Spleen (tissue), 11 donors: ENCODE data around the gene SLCO4A1. TPM values are rescaled to one million over a fixed set of nuclear protein-coding genes. Genes with fewer than 3 reads are reported as not detected.

Experiments used
- DNase-seq: peaks from one replicate; pipeline ENCODE4 v3.0.0-alpha.2; 2020
- H3K27ac ChIP-seq, 8 donors: fragments of 200-600 bp; sonication (generic) in 7 of 8; 1 replicate in 4 of 8; 2 replicates in 4 of 8; pipeline versions ENCODE4 v1.5.0 to v1.8.0; 2016 to 2021; ENCODE audit warnings: inconsistent platforms in 4 of 8, mild to moderate bottlenecking in 4 of 8, moderate library complexity in 1 of 8
- H3K27me3 ChIP-seq, 7 donors: fragments of 200-600 bp; sonication (generic) in 6 of 7; replicated peaks in 1 of 7; 1 replicate in 4 of 7; 2 replicates in 3 of 7; pipeline versions ENCODE4 v1.5.0 to v1.8.0; 2016 to 2021; ENCODE audit warnings: inconsistent platforms in 3 of 7, mild to moderate bottlenecking in 1 of 7
- H3K36me3 ChIP-seq, 6 donors: fragments of 200-600 bp; sonication (generic) in 5 of 6; 1 replicate in 4 of 6; 2 replicates in 2 of 6; pipeline versions ENCODE4 v1.5.0 to v1.8.0; 2016 to 2021; ENCODE audit warnings: inconsistent platforms in 2 of 6
- H3K4me1 ChIP-seq, 6 donors: fragments of 200-600 bp; sonication (generic) in 5 of 6; 1 replicate in 3 of 6; 2 replicates in 3 of 6; pipeline versions ENCODE4 v1.5.0 to v1.8.0; 2016 to 2021; ENCODE audit warnings: inconsistent platforms in 3 of 6
- H3K4me3 ChIP-seq, 8 donors: fragments of 200-600 bp; sonication (generic) in 7 of 8; 1 replicate in 4 of 8; 2 replicates in 4 of 8; pipeline versions ENCODE4 v1.5.0 to v1.8.0; 2016 to 2021; ENCODE audit warnings: inconsistent platforms in 4 of 8, mild to moderate bottlenecking in 4 of 8, moderate library complexity in 2 of 8
- H3K9me3 ChIP-seq, 8 donors: fragments of 200-600 bp; sonication (generic) in 7 of 8; 1 replicate in 4 of 8; 2 replicates in 4 of 8; pipeline versions ENCODE4 v1.5.0 to v1.8.0; 2016 to 2021; ENCODE audit warnings: inconsistent platforms in 4 of 8
- CTCF ChIP-seq, 11 experiments: fragments of 200-600 bp in 7 of 11; fragments of 450-650 bp in 4 of 11; sonication (generic) in 4 of 11; IDR thresholded peaks in 8 of 11; conservative IDR thresholded peaks in 3 of 11; 1 replicate in 7 of 11; 2 replicates in 4 of 11; pipeline versions ENCODE4 v1.4.0 to v1.8.0; 2016 to 2021; ENCODE audit warnings: antibody characterized with exemption in 11 of 11, inconsistent platforms in 4 of 11, mild to moderate bottlenecking in 1 of 11
- POLR2A ChIP-seq, 3 donors: fragments of 450-650 bp; IDR thresholded peaks; one replicate each; pipeline ENCODE4 v1.5.1; 2017; ENCODE audit warnings: antibody characterized with exemption in 3 of 3, mild to moderate bottlenecking in 1 of 3
- POLR2AphosphoS5 ChIP-seq, 3 donors: sonication (generic); formaldehyde crosslinking; IDR thresholded peaks; one replicate each; pipeline ENCODE4 v1.5.1; 2017; ENCODE audit warnings: antibody characterized with exemption in 3 of 3
- WGBS, 5 donors: extraction: QIAGEN DNeasy Blood & Tissue Kit in 3 of 5; methylation state at CpG; one replicate each; pipeline versions ENCODE4 v1.1.5 to v1.1.7; 2013 to 2018; 5-methylcytosine and 5-hydroxymethylcytosine counted together
- intact Hi-C: fragments of 100-400 bp; cut with DNase I; formaldehyde crosslinking; loops from one replicate; pipeline ENCODE4 v1.15.0; 2023; ENCODE audit warnings: low total_unique reads
- polyA plus RNA-seq, 3 donors: library from polyadenylated mRNA; stranded (reverse); fragments of 200-250 nt; gene quantifications; one replicate each; pipeline ENCODE4 v1.2.1, GENCODE V29; 2013
- total RNA-seq, 7 donors: library from RNA; depleted of rRNA in 3 of 7; stranded (reverse); fragments of >200 nt in 3 of 7; fragmentation: NEBNext Ultra II Directional in 4 of 7; extraction: Animal tissue kit (Norgen Biotek cat#: 25700) in 4 of 7; gene quantifications; one replicate each; pipeline versions ENCODE4 v1.1.0 to v1.2.1, GENCODE V29; 2016 to 2021
- donor health status: healthy with polysubstance abuse.
- donor health status: DM: no; HTN: no; CAD: no; lungs with moderate emphysema.
- donor health status: DM: no; HTN: no; CAD: no.
- donor health status: Bipolar disorder and iron deficiency.
- donor health status: healthy.
- donor health status: DM: no; HTN: no; CAD: no.
- donor health status: DM: yes; HTN: yes; CAD: no.

The SLCO4A1 gene
- total and polyA plus RNA-seq, 10 donors, result 2.9 to 16.3 (median 7.0) TPM

- WGBS, 5 donors, result 82 to 88% (median 83%) methylated on average over 11 of the region's 11 CpGs
- Histone ChIP-seq H3K36me3 (no peaks in the 10 kb centered on the region), H3K4me1 (peaks cover 12 to 41% (median 34%) of the 10 kb centered on the region in 6 donors), H3K9me3 (peaks cover 0 to 4% (median 0%) of the 10 kb centered on the region in 8 donors), H3K27ac (no peak overlapping the region), H3K27me3 (peaks cover 0 to 24% (median 0%) of the 10 kb centered on the region in 7 donors), H3K4me3 (no peak overlapping the region)
- TF ChIP-seq POLR2A (IDR thresholded peaks at IDR 0.05) (no peak), POLR2AphosphoS5 (IDR thresholded peaks at IDR 0.05) (no peak), CTCF (IDR thresholded peaks at IDR 0.05 in 8 of 11, conservative IDR thresholded peaks at IDR 0.05 in 3 of 11) (no peak)
- intact Hi-C loops, result no loop called here
- DNase-seq, result no peak
Measured at GRCh38 chr20:62609279-62609720, 33.0 kb upstream of the SLCO4A1 start.

GRCh38 chr20:62609811-62610757, 32.2 kb upstream of the SLCO4A1 start:
- WGBS, 5 donors, result 80 to 90% (median 85%) methylated on average over 13 to 22 of the region's 22 CpGs
- Histone ChIP-seq H3K4me3 (no peak overlapping the region), H3K9me3 (peaks cover 0 to 4% (median 0%) of the 10 kb centered on the region in 8 donors), H3K27me3 (peaks cover 0 to 24% (median 0%) of the 10 kb centered on the region in 7 donors), H3K36me3 (no peaks in the 10 kb centered on the region), H3K27ac (no peak overlapping the region), H3K4me1 (peaks cover 10 to 33% (median 26%) of the 10 kb centered on the region in 6 donors)
- DNase-seq, result no peak
- no peak for TF ChIP-seq POLR2AphosphoS5 (IDR thresholded peaks at IDR 0.05)
- no peak for TF ChIP-seq CTCF (IDR thresholded peaks at IDR 0.05 in 8 of 11, conservative IDR thresholded peaks at IDR 0.05 in 3 of 11)
- TF ChIP-seq POLR2A (IDR thresholded peaks at IDR 0.05), result no peak
- intact Hi-C loops, result no loop called here

GRCh38 chr20:62611012-62611411, 31.3 kb upstream of the SLCO4A1 start:
- H3K4me1 ChIP-seq, result peaks cover 9 to 26% (median 17%) of the 10 kb centered on the region in 6 donors
- DNase-seq, result no peak
- peaks cover 0 to 4% (median 0%) of the 10 kb centered on the region in 8 donors for H3K9me3 ChIP-seq
- H3K27me3 ChIP-seq, result peaks cover 0 to 24% (median 0%) of the 10 kb centered on the region in 7 donors
- H3K4me3 ChIP-seq, result no peak overlapping the region
- 93 to 100% (median 94%) methylated on average over 2 of the region's 2 CpGs for WGBS, 5 donors
- TF ChIP-seq POLR2AphosphoS5 (IDR thresholded peaks at IDR 0.05), result no peak
- H3K36me3 ChIP-seq, result no peaks in the 10 kb centered on the region
- intact Hi-C loops, result no loop called here
- H3K27ac ChIP-seq, result no peak overlapping the region

GRCh38 chr20:62611819-62612218, 30.5 kb upstream of the SLCO4A1 start:
- H3K4me1 ChIP-seq, result peaks cover 7 to 26% (median 14%) of the 10 kb centered on the region in 6 donors
- no peak for TF ChIP-seq CTCF (IDR thresholded peaks at IDR 0.05 in 8 of 11, conservative IDR thresholded peaks at IDR 0.05 in 3 of 11)
- no peak for TF ChIP-seq POLR2A (IDR thresholded peaks at IDR 0.05)
- no peak for TF ChIP-seq POLR2AphosphoS5 (IDR thresholded peaks at IDR 0.05)
- peaks cover 0 to 4% (median 0%) of the 10 kb centered on the region in 8 donors for H3K9me3 ChIP-seq
- H3K36me3 ChIP-seq, result no peaks in the 10 kb centered on the region
- intact Hi-C loops, result no loop called here
- no peak overlapping the region for H3K27ac ChIP-seq
- DNase-seq, result no peak
- 88 to 93% (median 91%) methylated on average over 14 to 19 of the region's 19 CpGs for WGBS, 5 donors
- H3K27me3 ChIP-seq, result peaks cover 0 to 21% (median 0%) of the 10 kb centered on the region in 7 donors
- H3K4me3 ChIP-seq, result no peak overlapping the region
